ENCODE measurements around the gene NCKAP1.

DNA sequence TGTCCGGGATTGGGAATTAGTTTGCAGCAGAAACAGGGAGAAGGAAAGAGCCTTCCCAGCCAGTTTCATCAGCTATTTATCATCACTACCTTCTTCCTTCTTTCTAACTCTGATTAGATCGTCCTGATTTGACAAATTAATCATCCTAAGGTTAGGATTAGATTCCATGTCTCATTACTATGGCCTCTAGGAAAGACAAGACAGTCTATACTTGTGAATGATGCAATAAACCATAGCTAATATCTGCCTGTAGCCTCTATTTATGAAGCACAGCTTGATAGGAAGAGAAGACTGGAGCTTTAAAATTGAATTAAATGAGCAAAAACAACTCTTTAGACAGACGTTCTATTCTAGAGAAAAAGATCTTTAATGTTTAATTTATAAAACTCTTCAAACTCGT is 146.6 kb downstream of the NCKAP1 start:
- TF ChIP-seq, protein P1, sequence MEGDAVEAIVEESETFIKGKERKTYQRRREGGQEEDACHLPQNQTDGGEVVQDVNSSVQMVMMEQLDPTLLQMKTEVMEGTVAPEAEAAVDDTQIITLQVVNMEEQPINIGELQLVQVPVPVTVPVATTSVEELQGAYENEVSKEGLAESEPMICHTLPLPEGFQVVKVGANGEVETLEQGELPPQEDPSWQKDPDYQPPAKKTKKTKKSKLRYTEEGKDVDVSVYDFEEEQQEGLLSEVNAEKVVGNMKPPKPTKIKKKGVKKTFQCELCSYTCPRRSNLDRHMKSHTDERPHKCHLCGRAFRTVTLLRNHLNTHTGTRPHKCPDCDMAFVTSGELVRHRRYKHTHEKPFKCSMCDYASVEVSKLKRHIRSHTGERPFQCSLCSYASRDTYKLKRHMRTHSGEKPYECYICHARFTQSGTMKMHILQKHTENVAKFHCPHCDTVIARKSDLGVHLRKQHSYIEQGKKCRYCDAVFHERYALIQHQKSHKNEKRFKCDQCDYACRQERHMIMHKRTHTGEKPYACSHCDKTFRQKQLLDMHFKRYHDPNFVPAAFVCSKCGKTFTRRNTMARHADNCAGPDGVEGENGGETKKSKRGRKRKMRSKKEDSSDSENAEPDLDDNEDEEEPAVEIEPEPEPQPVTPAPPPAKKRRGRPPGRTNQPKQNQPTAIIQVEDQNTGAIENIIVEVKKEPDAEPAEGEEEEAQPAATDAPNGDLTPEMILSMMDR (IDR thresholded peaks at IDR 0.05): no peak
- TF ChIP-seq POLR2A (IDR thresholded peaks at IDR 0.05): no peak
